Ascending aorta (tissue), 2 donors: Measurements from ENCODE around the gene LOXL4. TPM values are rescaled to one million over a fixed set of nuclear protein-coding genes. Genes with fewer than 3 reads are reported as not detected.
A peak's percentile ranks its signal among the peaks of the same experiment; 100 is the strongest.

Source experiments
- DNase-seq, 2 donors: peaks; one replicate each; pipeline ENCODE4 v3.0.0-alpha.2; 2019; ENCODE audit warnings: low spot score in 2 of 2
- H3K27ac ChIP-seq, 2 donors: fragments of 200-600 bp; sonication (generic); one replicate each; pipeline ENCODE4 v1.5.1; 2016 to 2017; ENCODE audit warnings: mild to moderate bottlenecking in 1 of 2
- H3K27me3 ChIP-seq: fragments of 200-600 bp; sonication (generic); one replicate; pipeline ENCODE4 v1.5.1; 2017
- H3K36me3 ChIP-seq, 2 donors: fragments of 200-600 bp; sonication (generic); one replicate each; pipeline ENCODE4 v1.5.1; 2016
- H3K4me1 ChIP-seq, 2 donors: fragments of 200-600 bp; sonication (generic); one replicate each; pipeline ENCODE4 v1.5.1; 2016 to 2017; ENCODE audit warnings: mild to moderate bottlenecking in 1 of 2
- H3K4me3 ChIP-seq, 2 donors: fragments of 200-600 bp; sonication (generic); one replicate each; pipeline ENCODE4 v1.5.1; 2016 to 2017; ENCODE audit warnings: mild to moderate bottlenecking in 1 of 2
- H3K9me3 ChIP-seq, 2 donors: fragments of 200-600 bp; sonication (generic); one replicate each; pipeline ENCODE4 v1.5.1; 2016
- intact Hi-C: fragments of 100-400 bp; cut with DNase I; formaldehyde crosslinking; loops from one replicate; pipeline ENCODE4 v1.15.1; 2023
- total RNA-seq: library from RNA; depleted of rRNA; stranded (reverse); fragments of >200 nt; gene quantifications from one replicate; pipeline ENCODE4 v1.1.0, GENCODE V29; 2016
- TF ChIP-seq, protein P1 (sequence below), 3 experiments: fragments of 200-600 bp in 2 of 3; fragments of 450-650 bp in 1 of 3; sonication (generic) in 2 of 3; IDR thresholded peaks; one replicate each; pipeline ENCODE4 v1.5.1; 2016 to 2019; ENCODE audit warnings: antibody characterized with exemption in 3 of 3, mild to moderate bottlenecking in 1 of 3, moderate library complexity in 1 of 3

Gene LOXL4
- total RNA-seq, 1 donor from 2014 or later, result 3.7 TPM

DNA sequence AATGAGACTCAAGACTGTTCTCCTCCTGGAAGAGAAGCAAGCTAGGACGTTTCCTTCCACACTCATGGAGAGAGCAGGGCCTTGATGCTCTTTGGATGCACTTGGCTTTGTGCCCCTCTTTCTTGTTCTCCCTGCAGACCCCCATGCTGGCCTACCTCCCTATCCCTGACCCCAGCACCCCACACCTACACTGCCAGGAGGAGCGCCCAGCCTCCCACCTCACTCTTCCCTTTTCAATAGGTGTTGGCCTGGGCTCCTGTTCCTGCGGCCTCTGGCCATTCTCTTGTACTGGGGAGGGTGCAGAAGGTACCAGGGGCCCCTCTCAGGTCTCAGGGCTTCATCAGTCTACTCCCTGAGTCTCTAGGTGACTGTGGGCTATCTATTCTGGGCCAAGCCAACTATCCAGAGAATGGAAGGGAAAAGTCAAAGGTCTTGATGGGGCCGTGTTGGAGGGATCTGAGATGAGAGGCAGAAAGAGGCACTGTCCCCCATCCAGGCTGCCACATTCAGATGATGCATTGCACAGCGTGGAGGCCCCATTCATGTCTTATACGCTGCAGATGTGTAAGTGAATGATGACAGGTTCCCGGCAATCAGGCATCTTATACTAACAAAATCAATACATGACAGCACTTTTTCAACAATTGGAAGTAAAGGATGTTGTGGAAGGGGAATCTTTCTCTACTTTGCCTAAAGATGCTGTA lies 32.7 kb upstream of the LOXL4 start:
- H3K4me1 ChIP-seq, result no peaks in the 10 kb centered on the region
- TF ChIP-seq, protein P1, sequence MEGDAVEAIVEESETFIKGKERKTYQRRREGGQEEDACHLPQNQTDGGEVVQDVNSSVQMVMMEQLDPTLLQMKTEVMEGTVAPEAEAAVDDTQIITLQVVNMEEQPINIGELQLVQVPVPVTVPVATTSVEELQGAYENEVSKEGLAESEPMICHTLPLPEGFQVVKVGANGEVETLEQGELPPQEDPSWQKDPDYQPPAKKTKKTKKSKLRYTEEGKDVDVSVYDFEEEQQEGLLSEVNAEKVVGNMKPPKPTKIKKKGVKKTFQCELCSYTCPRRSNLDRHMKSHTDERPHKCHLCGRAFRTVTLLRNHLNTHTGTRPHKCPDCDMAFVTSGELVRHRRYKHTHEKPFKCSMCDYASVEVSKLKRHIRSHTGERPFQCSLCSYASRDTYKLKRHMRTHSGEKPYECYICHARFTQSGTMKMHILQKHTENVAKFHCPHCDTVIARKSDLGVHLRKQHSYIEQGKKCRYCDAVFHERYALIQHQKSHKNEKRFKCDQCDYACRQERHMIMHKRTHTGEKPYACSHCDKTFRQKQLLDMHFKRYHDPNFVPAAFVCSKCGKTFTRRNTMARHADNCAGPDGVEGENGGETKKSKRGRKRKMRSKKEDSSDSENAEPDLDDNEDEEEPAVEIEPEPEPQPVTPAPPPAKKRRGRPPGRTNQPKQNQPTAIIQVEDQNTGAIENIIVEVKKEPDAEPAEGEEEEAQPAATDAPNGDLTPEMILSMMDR (IDR thresholded peaks at IDR 0.05), result no peak
- H3K27ac ChIP-seq, result no peak overlapping the region
- H3K27me3 ChIP-seq, result no peaks in the 10 kb centered on the region
- intact Hi-C loops, result no loop called here
- no peaks in the 10 kb centered on the region for H3K9me3 ChIP-seq
- H3K36me3 ChIP-seq, result no peaks in the 10 kb centered on the region
- DNase-seq, result peak in 1 of 2 donors; percentile 24
- H3K4me3 ChIP-seq, result no peak overlapping the region

DNA sequence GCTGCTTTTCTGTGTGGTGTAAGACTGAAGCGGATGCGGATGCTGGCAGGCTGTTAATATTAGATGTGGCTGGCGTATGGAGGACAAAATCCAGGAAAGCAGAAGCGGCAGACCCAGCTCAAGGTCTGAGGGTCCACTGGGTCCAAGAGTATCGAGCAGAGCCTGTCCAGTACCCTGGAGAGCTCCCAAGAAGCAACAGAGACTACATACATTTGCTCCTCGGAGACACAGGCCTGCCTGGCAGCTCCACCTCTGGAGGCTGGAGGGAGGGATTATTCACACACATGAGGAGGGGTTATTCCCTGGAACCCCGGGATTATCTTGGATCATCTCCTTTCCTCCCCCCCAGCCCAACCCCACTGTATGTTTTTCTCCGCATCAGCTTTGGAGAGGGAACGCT lies 31.3 kb upstream of the LOXL4 start:
- no peak overlapping the region for H3K27ac ChIP-seq
- intact Hi-C loops, result no loop called here
- peak in 1 of 2 donors; percentile 39 for DNase-seq
- H3K36me3 ChIP-seq, result no peaks in the 10 kb centered on the region
- no peaks in the 10 kb centered on the region for H3K27me3 ChIP-seq
- H3K9me3 ChIP-seq, result no peaks in the 10 kb centered on the region
- TF ChIP-seq, protein P1 (IDR thresholded peaks at IDR 0.05), result no peak
- H3K4me3 ChIP-seq, result no peak overlapping the region
- H3K4me1 ChIP-seq, result peaks cover 0 to 4% of the 10 kb centered on the region in 2 donors

DNA sequence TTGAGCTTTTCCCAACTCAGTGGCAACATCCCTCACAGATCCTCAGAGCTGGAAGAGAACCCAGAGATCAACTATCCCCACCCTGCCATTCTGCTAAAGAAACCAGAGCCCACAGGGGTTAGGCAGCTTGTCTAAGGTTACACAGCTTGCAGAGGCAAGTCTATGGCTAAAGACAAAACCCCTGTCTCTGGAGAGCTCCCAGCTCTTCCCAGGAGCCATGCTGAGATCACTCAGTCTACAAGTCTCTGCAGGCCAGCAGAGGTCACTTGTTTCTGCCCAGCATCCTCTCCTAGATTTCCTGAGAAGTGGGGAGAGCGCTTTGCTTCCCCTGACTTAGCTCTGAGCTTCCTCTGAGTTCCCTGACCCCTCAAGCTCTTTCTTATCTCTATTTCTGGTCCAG lies 28.5 kb upstream of the LOXL4 start:
- H3K27ac ChIP-seq, result no peak overlapping the region
- H3K4me3 ChIP-seq, result no peak overlapping the region
- intact Hi-C loops, result no loop called here
- H3K27me3 ChIP-seq, result no peaks in the 10 kb centered on the region
- H3K36me3 ChIP-seq, result no peaks in the 10 kb centered on the region
- no peak for DNase-seq
- H3K9me3 ChIP-seq, result no peaks in the 10 kb centered on the region
- H3K4me1 ChIP-seq, result peaks cover 0 to 4% of the 10 kb centered on the region in 2 donors
- TF ChIP-seq, protein P1 (IDR thresholded peaks at IDR 0.05), result no peak

DNA sequence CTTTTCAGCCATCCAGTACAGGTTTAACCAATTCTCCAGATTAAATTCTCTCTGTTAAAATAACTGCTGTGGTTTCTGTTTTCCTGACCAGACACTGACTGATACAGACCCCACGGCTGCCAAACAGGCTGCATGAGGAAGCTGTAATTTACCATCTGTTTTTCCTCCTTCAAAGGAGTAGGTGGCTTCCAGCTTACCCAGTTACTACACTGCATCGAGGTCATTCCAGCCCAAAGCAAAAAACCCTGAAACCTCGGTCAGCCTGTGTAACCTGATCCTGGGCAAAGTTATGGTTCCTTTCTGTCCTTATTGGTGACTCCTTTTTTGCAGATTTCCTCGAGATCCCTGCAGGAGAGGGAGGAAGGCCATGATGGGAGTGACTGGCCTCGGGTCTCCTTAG lies 27.9 kb upstream of the LOXL4 start:
- peak in 1 of 2 donors; percentile 19 for DNase-seq
- Histone ChIP-seq H3K36me3 (no peaks in the 10 kb centered on the region), H3K27ac (no peak overlapping the region), H3K27me3 (no peaks in the 10 kb centered on the region), H3K9me3 (no peaks in the 10 kb centered on the region), H3K4me3 (no peak overlapping the region), H3K4me1 (peaks cover 0 to 4% of the 10 kb centered on the region in 2 donors)
- intact Hi-C loops, result no loop called here
- TF ChIP-seq, protein P1 (IDR thresholded peaks at IDR 0.05), result no peak

DNA sequence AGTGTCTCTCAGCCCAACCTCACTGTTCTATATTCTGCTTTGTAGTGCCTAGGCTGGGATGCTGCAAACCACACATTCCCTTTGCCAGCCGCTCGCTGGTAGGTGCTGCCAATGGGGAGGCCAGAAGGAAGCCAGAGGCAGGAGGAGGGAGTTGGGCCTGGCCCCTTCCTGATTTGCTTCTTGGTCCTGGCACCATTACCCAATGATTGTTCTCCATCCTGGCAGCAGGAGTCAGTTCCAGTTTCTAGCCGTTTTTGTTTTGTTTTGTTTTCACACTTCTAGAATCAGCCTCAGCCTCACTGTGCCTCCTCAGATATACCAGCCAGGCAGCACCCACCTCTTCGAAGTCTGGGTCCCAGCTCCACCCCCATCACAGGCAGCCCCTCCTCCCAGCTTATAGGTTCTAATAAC lies 27.4 kb upstream of the LOXL4 start:
- Histone ChIP-seq H3K27ac (peak overlapping the region in 1 of 2 donors; percentile 40), H3K4me3 (no peak overlapping the region), H3K27me3 (no peaks in the 10 kb centered on the region), H3K4me1 (peaks cover 0 to 4% of the 10 kb centered on the region in 2 donors), H3K9me3 (no peaks in the 10 kb centered on the region), H3K36me3 (no peaks in the 10 kb centered on the region)
- TF ChIP-seq, protein P1 (IDR thresholded peaks at IDR 0.05), result no peak
- DNase-seq, result peak in 1 of 2 donors; percentile 63
- intact Hi-C loops, result no loop called here
